NCI-H128 (cell line): Measurements from ENCODE around the gene PAQR4.

ENCODE experiments used
- DNase-seq: peaks from one replicate; lab custom pipeline; 2025; ENCODE audit not compliant: unreplicated experiment; lab: John Stamatoyannopoulos, UW

PAQR4 gene

GRCh38 chr16:3020604-3021448 lies 51.7 kb downstream of the PAQR4 start:
- DNase-seq, result no peak

DNA sequence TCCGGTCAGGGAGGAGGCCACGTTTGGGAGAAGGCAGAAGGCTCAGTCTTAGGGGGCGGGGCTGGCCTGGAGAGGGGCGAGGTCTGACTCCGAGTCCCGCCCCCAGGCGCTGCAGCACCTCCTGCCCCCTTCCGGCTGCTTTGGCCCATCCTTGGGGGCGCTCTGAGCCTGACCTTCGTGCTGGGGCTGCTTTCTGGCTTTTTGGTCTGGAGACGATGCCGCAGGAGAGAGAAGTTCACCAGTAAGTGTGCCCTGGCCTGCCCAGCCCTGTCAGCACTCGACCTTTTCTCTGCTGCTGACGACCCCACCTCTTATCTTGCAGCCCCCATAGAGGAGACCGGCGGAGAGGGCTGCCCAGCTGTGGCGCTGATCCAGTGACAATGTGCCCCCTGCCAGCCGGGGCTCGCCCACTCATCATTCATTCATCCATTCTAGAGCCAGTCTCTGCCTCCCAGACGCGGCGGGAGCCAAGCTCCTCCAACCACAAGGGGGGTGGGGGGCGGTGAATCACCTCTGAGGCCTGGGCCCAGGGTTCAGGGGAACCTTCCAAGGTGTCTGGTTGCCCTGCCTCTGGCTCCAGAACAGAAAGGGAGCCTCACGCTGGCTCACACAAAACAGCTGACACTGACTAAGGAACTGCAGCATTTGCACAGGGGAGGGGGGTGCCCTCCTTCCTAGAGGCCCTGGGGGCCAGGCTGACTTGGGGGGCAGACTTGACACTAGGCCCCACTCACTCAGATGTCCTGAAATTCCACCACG lies 52.5 kb downstream of the PAQR4 start:
- DNase-seq, result no peak

- DNase-seq, result no peak
Observed at GRCh38 chr16:3022208-3022683, 53.1 kb downstream of the PAQR4 start.

GRCh38 chr16:3022684-3023414 lies 53.7 kb downstream of the PAQR4 start:
- DNase-seq, result no peak
